SK-N-SH treated with all-trans-retinoic acid at 6 μM for 48 hours (cell line): ENCODE results near the gene TRNT1.

Experiments used
- ARNTL ChIP-seq: fragments of 450-650 bp; formaldehyde crosslinking; IDR thresholded peaks from 2 replicates; pipeline ENCODE4 v1.5.0; 2020; ENCODE audit warnings: low read depth, mild to moderate bottlenecking, moderate library complexity, borderline replicate concordance
- ESRRG ChIP-seq: fragments of 250-450 bp; sonication (Bioruptor Pico); IDR thresholded peaks from 2 replicates; pipeline ENCODE4 v1.6.1; 2021; ENCODE audit warnings: mild to moderate bottlenecking
- GLIS3 ChIP-seq: fragments of 250-450 bp; sonication (Bioruptor Pico); IDR thresholded peaks from 2 replicates; pipeline ENCODE4 v1.5.0; 2020; ENCODE audit warnings: mild to moderate bottlenecking, moderate library complexity
- ISL1 ChIP-seq: fragments of 250-450 bp; sonication (Bioruptor Pico); IDR thresholded peaks from 2 replicates; pipeline ENCODE4 v2.1.2; 2022; ENCODE audit warnings: mild to moderate bottlenecking, moderate library complexity
- ZFP30 ChIP-seq: fragments of 450-650 bp; formaldehyde crosslinking; IDR thresholded peaks from 2 replicates; pipeline ENCODE4 v1.5.0; 2022; ENCODE audit warnings: mild to moderate bottlenecking, moderate library complexity
- ZNF565 ChIP-seq: fragments of 450-650 bp; formaldehyde crosslinking; conservative IDR thresholded peaks from 2 replicates; pipeline ENCODE4 v1.5.0; 2020; ENCODE audit warnings: low read depth, mild to moderate bottlenecking, moderate library complexity
- ZNF8 ChIP-seq: fragments of 450-650 bp; formaldehyde crosslinking; IDR thresholded peaks from 2 replicates; pipeline ENCODE4 v1.5.0; 2020; ENCODE audit warnings: mild to moderate bottlenecking, moderate library complexity
- TF ChIP-seq, protein P1 (sequence below): fragments of 250-450 bp; sonication (Bioruptor Pico); IDR thresholded peaks from 2 replicates; pipeline ENCODE4 v1.5.1; 2020; ENCODE audit warnings: low read depth, mild to moderate bottlenecking, moderate library complexity
- TF ChIP-seq, protein P2 (sequence below): fragments of 250-450 bp; sonication (Bioruptor Pico); IDR thresholded peaks from 2 replicates; pipeline ENCODE4 v1.8.0; 2020; ENCODE audit warnings: mild to moderate bottlenecking, moderate library complexity, borderline replicate concordance

DNA sequence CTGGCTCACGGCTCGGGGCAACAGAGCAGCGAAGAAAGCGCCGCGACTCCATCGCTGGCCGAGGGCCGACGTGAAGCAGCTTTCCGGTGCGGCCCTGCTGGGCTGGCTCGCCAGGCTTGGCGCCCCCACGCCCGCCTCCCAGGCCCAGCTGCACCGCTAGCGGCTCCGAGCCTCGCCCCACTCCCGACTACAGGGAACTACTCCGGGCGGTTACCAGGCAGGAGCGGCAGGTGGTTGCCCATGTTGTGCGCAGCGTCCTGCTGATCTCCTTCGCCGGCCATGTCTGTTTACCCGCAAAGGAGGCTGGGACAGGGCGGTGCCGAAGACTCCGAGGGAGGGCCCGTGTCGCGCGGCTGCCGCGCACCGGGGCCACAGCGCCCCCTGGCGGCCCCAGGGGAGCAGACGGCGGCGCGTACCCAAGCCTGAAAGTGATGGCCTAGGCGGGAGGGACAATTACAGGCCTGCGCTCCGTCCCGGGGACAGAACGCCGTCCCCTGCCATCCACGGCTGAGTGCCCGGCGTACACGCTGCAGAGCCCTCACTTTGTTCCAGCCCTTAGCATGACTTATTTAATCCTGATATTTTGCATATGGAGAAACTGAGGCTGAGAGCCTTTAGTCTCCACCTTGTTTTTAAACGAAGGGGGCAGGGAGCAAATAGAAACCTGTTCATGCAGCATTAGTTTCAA, 52.8 kb downstream of the TRNT1 start, which contains the start of gene CRBN:
- TF ChIP-seq GLIS3 (CRISPR knock-in tag) (no peak), ISL1 (CRISPR knock-in tag) (no peak), ARNTL (CRISPR knock-in tag) (no peak), ZFP30 (no peak), ZNF565 (CRISPR knock-in tag) (no peak), ESRRG (CRISPR knock-in tag) (no peak), ZNF8 (CRISPR knock-in tag) (no peak)
- TF ChIP-seq, protein P1, sequence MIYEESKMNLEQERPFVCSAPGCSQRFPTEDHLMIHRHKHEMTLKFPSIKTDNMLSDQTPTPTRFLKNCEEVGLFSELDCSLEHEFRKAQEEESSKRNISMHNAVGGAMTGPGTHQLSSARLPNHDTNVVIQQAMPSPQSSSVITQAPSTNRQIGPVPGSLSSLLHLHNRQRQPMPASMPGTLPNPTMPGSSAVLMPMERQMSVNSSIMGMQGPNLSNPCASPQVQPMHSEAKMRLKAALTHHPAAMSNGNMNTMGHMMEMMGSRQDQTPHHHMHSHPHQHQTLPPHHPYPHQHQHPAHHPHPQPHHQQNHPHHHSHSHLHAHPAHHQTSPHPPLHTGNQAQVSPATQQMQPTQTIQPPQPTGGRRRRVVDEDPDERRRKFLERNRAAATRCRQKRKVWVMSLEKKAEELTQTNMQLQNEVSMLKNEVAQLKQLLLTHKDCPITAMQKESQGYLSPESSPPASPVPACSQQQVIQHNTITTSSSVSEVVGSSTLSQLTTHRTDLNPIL, result no peak
- TF ChIP-seq, protein P2, sequence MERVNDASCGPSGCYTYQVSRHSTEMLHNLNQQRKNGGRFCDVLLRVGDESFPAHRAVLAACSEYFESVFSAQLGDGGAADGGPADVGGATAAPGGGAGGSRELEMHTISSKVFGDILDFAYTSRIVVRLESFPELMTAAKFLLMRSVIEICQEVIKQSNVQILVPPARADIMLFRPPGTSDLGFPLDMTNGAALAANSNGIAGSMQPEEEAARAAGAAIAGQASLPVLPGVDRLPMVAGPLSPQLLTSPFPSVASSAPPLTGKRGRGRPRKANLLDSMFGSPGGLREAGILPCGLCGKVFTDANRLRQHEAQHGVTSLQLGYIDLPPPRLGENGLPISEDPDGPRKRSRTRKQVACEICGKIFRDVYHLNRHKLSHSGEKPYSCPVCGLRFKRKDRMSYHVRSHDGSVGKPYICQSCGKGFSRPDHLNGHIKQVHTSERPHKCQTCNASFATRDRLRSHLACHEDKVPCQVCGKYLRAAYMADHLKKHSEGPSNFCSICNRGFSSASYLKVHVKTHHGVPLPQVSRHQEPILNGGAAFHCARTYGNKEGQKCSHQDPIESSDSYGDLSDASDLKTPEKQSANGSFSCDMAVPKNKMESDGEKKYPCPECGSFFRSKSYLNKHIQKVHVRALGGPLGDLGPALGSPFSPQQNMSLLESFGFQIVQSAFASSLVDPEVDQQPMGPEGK (CRISPR knock-in tag), result no peak
